ENCODE measurements around the gene CHD9.

CHD9 gene, protein sequence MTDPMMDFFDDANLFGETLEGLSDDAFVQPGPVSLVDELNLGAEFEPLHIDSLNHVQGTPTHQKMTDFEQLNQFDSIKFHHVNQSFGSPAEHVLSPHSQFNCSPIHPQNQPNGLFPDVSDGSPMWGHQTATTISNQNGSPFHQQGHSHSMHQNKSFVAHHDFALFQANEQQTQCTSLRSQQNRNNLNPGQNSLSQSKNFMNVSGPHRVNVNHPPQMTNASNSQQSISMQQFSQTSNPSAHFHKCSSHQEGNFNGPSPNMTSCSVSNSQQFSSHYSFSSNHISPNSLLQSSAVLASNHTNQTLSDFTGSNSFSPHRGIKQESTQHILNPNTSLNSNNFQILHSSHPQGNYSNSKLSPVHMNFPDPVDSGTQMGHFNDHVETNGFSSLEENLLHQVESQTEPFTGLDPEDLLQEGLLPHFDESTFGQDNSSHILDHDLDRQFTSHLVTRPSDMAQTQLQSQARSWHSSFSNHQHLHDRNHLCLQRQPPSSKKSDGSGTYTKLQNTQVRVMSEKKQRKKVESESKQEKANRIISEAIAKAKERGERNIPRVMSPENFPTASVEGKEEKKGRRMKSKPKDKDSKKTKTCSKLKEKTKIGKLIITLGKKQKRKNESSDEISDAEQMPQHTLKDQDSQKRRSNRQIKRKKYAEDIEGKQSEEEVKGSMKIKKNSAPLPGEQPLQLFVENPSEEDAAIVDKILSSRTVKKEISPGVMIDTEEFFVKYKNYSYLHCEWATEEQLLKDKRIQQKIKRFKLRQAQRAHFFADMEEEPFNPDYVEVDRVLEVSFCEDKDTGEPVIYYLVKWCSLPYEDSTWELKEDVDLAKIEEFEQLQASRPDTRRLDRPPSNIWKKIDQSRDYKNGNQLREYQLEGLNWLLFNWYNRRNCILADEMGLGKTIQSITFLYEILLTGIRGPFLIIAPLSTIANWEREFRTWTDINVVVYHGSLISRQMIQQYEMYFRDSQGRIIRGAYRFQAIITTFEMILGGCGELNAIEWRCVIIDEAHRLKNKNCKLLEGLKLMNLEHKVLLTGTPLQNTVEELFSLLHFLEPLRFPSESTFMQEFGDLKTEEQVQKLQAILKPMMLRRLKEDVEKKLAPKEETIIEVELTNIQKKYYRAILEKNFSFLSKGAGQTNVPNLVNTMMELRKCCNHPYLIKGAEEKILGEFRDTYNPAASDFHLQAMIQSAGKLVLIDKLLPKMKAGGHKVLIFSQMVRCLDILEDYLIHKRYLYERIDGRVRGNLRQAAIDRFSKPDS (N-terminal part only)

GRCh38 chr16:53054670-53055485 is at the start of gene CHD9:
Gene CHD9, plus strand, starts transcription at chr16:53054991. Its CDS starts 101,099 bp downstream, at chr16:53156090.
- peak; percentile 71 for DNase-seq (ENCODE audit: low read depth)
- H3K4me3 ChIP-seq (ENCODE audit: low read depth, low read length): peak within 1 kb of the TSS; percentile 78
- TF ChIP-seq, protein P1, sequence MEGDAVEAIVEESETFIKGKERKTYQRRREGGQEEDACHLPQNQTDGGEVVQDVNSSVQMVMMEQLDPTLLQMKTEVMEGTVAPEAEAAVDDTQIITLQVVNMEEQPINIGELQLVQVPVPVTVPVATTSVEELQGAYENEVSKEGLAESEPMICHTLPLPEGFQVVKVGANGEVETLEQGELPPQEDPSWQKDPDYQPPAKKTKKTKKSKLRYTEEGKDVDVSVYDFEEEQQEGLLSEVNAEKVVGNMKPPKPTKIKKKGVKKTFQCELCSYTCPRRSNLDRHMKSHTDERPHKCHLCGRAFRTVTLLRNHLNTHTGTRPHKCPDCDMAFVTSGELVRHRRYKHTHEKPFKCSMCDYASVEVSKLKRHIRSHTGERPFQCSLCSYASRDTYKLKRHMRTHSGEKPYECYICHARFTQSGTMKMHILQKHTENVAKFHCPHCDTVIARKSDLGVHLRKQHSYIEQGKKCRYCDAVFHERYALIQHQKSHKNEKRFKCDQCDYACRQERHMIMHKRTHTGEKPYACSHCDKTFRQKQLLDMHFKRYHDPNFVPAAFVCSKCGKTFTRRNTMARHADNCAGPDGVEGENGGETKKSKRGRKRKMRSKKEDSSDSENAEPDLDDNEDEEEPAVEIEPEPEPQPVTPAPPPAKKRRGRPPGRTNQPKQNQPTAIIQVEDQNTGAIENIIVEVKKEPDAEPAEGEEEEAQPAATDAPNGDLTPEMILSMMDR (IDR thresholded peaks at IDR 0.05; ENCODE audit: control insufficient read depth, extremely low read depth, insufficient read depth): peak; percentile 99

DNA sequence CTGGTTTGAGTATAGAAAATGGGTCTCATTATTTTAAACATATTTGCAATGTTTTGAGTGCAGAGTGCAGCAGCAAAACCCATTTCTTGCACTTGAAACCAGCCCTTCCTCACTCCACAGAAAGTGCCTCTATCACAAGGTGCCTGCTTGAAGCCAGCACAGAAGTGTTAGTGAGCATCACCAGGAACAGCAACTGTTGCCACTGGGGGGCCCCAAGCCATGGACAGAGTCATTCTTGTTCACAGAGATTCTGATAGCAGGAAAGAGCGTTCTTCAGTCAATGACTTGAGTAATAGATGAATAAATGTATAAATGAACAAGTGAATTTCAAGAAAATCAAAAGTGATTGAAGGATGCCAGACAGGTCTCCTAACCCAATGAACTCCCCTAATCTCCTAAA is 47.7 kb upstream of the CHD9 start:
- TF ChIP-seq, protein P1 (IDR thresholded peaks at IDR 0.05; ENCODE audit: control insufficient read depth, extremely low read depth, insufficient read depth): no peak
- no peak overlapping the region for H3K4me3 ChIP-seq (ENCODE audit: low read depth, low read length)
- no peak for DNase-seq (ENCODE audit: low read depth)

- no peak overlapping the region for H3K4me3 ChIP-seq (ENCODE audit: low read depth, low read length)
- TF ChIP-seq, protein P1 (IDR thresholded peaks at IDR 0.05; ENCODE audit: control insufficient read depth, extremely low read depth, insufficient read depth): no peak
Measured at GRCh38 chr16:53014287-53014686, 40.5 kb upstream of the CHD9 start.

GRCh38 chr16:53018834-53019416 is 35.9 kb upstream of the CHD9 start:
- no peak for DNase-seq (ENCODE audit: low read depth)
- no peak overlapping the region for H3K4me3 ChIP-seq (ENCODE audit: low read depth, low read length)
- TF ChIP-seq, protein P1 (IDR thresholded peaks at IDR 0.05; ENCODE audit: control insufficient read depth, extremely low read depth, insufficient read depth): no peak

More at GRCh38 chr16:53014287-53014686, 40.5 kb upstream of the CHD9 start:
- DNase-seq (ENCODE audit: low read depth): no peak

- peak; percentile 18 for DNase-seq (ENCODE audit: low read depth)
- no peak overlapping the region for H3K4me3 ChIP-seq (ENCODE audit: low read depth, low read length)
- TF ChIP-seq, protein P1 (IDR thresholded peaks at IDR 0.05; ENCODE audit: control insufficient read depth, extremely low read depth, insufficient read depth): peak; percentile 81
Measured at GRCh38 chr16:53022374-53022773, 32.4 kb upstream of the CHD9 start.
